Breast epithelium (tissue), 3 donors: Measurements from ENCODE around the gene RPEL1.

Experiments used
- POLR2AphosphoS5 ChIP-seq, 3 donors: sonication (generic); formaldehyde crosslinking; IDR thresholded peaks; one replicate each; pipeline ENCODE4 v1.6.1; 2017; ENCODE audit warnings: antibody characterized with exemption in 3 of 3
- TF ChIP-seq, protein P1 (sequence below), 3 donors: fragments of 450-650 bp; IDR thresholded peaks; one replicate each; pipeline ENCODE4 v1.5.1; 2016 to 2017; ENCODE audit warnings: antibody characterized with exemption in 3 of 3, mild to moderate bottlenecking in 3 of 3, moderate library complexity in 3 of 3

DNA sequence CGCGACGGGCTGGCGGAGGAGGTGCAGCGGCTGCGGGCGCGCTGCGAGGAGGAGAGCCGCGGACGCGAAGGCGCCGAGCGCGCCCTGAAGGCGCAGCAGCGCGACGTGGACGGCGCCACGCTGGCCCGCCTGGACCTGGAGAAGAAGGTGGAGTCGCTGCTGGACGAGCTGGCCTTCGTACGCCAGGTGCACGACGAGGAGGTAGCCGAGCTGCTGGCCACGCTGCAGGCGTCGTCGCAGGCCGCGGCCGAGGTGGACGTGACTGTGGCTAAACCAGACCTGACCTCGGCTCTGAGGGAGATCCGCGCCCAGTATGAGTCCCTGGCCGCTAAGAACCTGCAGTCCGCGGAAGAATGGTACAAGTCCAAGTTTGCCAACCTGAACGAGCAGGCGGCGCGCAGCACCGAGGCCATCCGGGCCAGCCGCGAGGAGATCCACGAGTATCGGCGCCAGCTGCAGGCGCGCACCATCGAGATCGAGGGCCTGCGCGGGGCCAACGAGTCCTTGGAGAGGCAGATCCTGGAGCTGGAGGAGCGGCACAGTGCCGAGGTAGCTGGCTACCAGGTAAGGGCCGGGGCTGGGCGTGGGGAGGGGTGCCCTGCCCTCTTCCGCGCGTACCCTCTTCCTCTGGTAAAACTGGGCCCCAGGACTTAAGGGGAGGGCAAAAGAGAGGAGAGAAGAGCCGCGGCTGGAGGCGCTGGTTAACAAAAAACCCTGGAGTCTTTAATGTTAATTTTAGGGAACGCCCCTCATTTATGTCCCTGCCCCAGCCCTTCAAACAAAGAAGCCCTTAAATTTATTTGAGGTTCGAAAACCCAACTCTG is 32.2 kb downstream of the RPEL1 start:
- no peak for TF ChIP-seq POLR2AphosphoS5 (IDR thresholded peaks at IDR 0.05)
- TF ChIP-seq, protein P1, sequence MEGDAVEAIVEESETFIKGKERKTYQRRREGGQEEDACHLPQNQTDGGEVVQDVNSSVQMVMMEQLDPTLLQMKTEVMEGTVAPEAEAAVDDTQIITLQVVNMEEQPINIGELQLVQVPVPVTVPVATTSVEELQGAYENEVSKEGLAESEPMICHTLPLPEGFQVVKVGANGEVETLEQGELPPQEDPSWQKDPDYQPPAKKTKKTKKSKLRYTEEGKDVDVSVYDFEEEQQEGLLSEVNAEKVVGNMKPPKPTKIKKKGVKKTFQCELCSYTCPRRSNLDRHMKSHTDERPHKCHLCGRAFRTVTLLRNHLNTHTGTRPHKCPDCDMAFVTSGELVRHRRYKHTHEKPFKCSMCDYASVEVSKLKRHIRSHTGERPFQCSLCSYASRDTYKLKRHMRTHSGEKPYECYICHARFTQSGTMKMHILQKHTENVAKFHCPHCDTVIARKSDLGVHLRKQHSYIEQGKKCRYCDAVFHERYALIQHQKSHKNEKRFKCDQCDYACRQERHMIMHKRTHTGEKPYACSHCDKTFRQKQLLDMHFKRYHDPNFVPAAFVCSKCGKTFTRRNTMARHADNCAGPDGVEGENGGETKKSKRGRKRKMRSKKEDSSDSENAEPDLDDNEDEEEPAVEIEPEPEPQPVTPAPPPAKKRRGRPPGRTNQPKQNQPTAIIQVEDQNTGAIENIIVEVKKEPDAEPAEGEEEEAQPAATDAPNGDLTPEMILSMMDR (IDR thresholded peaks at IDR 0.05): no peak
